K562 (cell line): Measurements from ENCODE around the gene EXOC4. TPM values are rescaled to one million over a fixed set of nuclear protein-coding genes. Genes with fewer than 3 reads are reported as not detected.

Experiments
- DMBX1 ChIP-seq: fragments of 250-450 bp; sonication (Bioruptor Pico); IDR thresholded peaks from 2 replicates; pipeline ENCODE4 v1.8.0; 2022; ENCODE audit warnings: inconsistent platforms, mild to moderate bottlenecking, moderate library complexity, borderline replicate concordance
- FOXP1 ChIP-seq: sonication (generic); formaldehyde crosslinking; IDR thresholded peaks from 2 replicates; pipeline ENCODE4 v1.8.0; 2022; ENCODE audit warnings: mild to moderate bottlenecking, missing genetic modification reagents
- KDM4B ChIP-seq, 2 experiments: fragments of 450-650 bp in 1 of 2; sonication (generic) in 1 of 2; IDR thresholded peaks; 2 replicates each; pipeline ENCODE4 v1.6.1; 2016 to 2017; ENCODE audit warnings: borderline replicate concordance in 2 of 2, antibody characterized with exemption in 1 of 2, low read depth in 1 of 2, mild to moderate bottlenecking in 1 of 2
- MCM2 ChIP-seq: fragments of 450-650 bp; IDR thresholded peaks from 2 replicates; pipeline ENCODE4 v1.6.1; 2017; ENCODE audit warnings: low read depth, mild to moderate bottlenecking
- NCOA4 ChIP-seq: fragments of 450-650 bp; IDR thresholded peaks from 2 replicates; pipeline ENCODE4 v1.6.1; 2018; ENCODE audit warnings: mild to moderate bottlenecking; ENCODE audit not compliant: partially characterized antibody
- OTX1 ChIP-seq: fragments of 450-650 bp; formaldehyde crosslinking; IDR thresholded peaks from 2 replicates; pipeline ENCODE4 v1.4.0; 2022; ENCODE audit warnings: mild to moderate bottlenecking
- RAD51 ChIP-seq: fragments of 450-650 bp; IDR thresholded peaks from 2 replicates; pipeline ENCODE4 v1.7.1; 2016; ENCODE audit warnings: low read depth, mild to moderate bottlenecking, borderline replicate concordance
- SOX6 ChIP-seq: fragments of 450-650 bp; IDR thresholded peaks from 2 replicates; pipeline ENCODE4 v1.6.1; 2014; ENCODE audit warnings: mild to moderate bottlenecking
- SUPT5H ChIP-seq: fragments of 450-650 bp; IDR thresholded peaks from 2 replicates; pipeline ENCODE4 v1.6.1; 2016
- U2AF1 ChIP-seq: fragments of 200-400 bp; formaldehyde crosslinking; optimal IDR thresholded peaks from 2 replicates; pipeline ENCODE3; 2017; ENCODE audit warnings: mild to moderate bottlenecking, low read depth, low read length, moderate library complexity
- ZBTB1 ChIP-seq: sonication (generic); formaldehyde crosslinking; IDR thresholded peaks from 2 replicates; pipeline ENCODE4 v1.8.1; 2023; ENCODE audit warnings: missing genetic modification reagents, low read depth, mild to moderate bottlenecking, borderline replicate concordance
- ZFPM2 ChIP-seq: fragments of 250-450 bp; sonication (Bioruptor Pico); IDR thresholded peaks from 2 replicates; pipeline ENCODE4 v1.5.1; 2022; ENCODE audit warnings: mild to moderate bottlenecking
- ZNF175 ChIP-seq: fragments of 200-800 bp; sonication (Bioruptor generic); IDR thresholded peaks from 2 replicates; pipeline ENCODE4 v1.6.1; 2016; ENCODE audit warnings: low read depth, mild to moderate bottlenecking, missing genetic modification characterization, missing compliant biosample characterization
- ZNF224 ChIP-seq: sonication (generic); formaldehyde crosslinking; IDR thresholded peaks from 2 replicates; pipeline ENCODE4 v1.8.0; 2022; ENCODE audit warnings: mild to moderate bottlenecking, missing genetic modification reagents
- ZNF311 ChIP-seq: fragments of 250-450 bp; sonication (Bioruptor Pico); IDR thresholded peaks from 2 replicates; pipeline ENCODE4 v1.4.0; 2020; ENCODE audit warnings: mild to moderate bottlenecking, moderate library complexity
- ZNF717 ChIP-seq: fragments of 250-450 bp; sonication (Bioruptor Pico); IDR thresholded peaks from 2 replicates; pipeline ENCODE4 v1.5.0; 2021
- polyA plus RNA-seq, 8 experiments: library from polyadenylated mRNA; depleted of rRNA in 4 of 8; stranded (reverse) in 5 of 8; unstranded in 3 of 8; fragments of >200 nt; fragmentation: Nextera tagmentation in 2 of 8; fragmentation: Illumina TruSeq in 1 of 8; extraction: Ambion mirVana in 2 of 8; extraction: Trizol in 1 of 8; gene quantifications; 2 replicates each; pipeline versions ENCODE4 v1.2.1 to v1.2.3, GENCODE V29; 2011 to 2014; ENCODE audit warnings: inconsistent platforms in 1 of 8, missing spikeins in 1 of 8
- total RNA-seq, 7 experiments: library from RNA; depleted of rRNA in 6 of 7; stranded (reverse); fragments of >200 nt in 6 of 7; fragmentation: Illumina TruSeq in 2 of 7; extraction: Trizol in 2 of 7; gene quantifications; 2 replicates each; pipeline versions ENCODE4 v1.2.1 to v1.2.3, GENCODE V29; 2011 to 2021; ENCODE audit warnings: low replicate concordance in 1 of 7
- TF ChIP-seq, protein P1 (sequence below): sonication (generic); formaldehyde crosslinking; IDR thresholded peaks from 2 replicates; pipeline ENCODE4 v1.8.1; 2023; ENCODE audit warnings: mild to moderate bottlenecking, missing genetic modification reagents, moderate library complexity
- TF ChIP-seq, protein P2 (sequence below): fragments of 250-450 bp; sonication (Bioruptor Pico); IDR thresholded peaks from 2 replicates; pipeline ENCODE4 v1.4.0; 2020; ENCODE audit warnings: mild to moderate bottlenecking, moderate library complexity, borderline replicate concordance
- TF ChIP-seq, protein P3 (sequence below): sonication (generic); formaldehyde crosslinking; IDR thresholded peaks from 2 replicates; pipeline ENCODE4 v1.8.0; 2022; ENCODE audit warnings: mild to moderate bottlenecking, missing genetic modification reagents, borderline replicate concordance
- TF ChIP-seq, protein P4 (sequence below): fragments of 150-350 bp; conservative IDR thresholded peaks from 2 replicates; pipeline ENCODE4 v1.6.1; 2014; ENCODE audit warnings: low read length

Gene EXOC4
- total and polyA plus RNA-seq, 9 of the 15 experiments (the other 6 are each of a cell fraction or from before 2014, with no cell fraction given) = 18.5 to 73.1 (median 46.6) TPM

DNA sequence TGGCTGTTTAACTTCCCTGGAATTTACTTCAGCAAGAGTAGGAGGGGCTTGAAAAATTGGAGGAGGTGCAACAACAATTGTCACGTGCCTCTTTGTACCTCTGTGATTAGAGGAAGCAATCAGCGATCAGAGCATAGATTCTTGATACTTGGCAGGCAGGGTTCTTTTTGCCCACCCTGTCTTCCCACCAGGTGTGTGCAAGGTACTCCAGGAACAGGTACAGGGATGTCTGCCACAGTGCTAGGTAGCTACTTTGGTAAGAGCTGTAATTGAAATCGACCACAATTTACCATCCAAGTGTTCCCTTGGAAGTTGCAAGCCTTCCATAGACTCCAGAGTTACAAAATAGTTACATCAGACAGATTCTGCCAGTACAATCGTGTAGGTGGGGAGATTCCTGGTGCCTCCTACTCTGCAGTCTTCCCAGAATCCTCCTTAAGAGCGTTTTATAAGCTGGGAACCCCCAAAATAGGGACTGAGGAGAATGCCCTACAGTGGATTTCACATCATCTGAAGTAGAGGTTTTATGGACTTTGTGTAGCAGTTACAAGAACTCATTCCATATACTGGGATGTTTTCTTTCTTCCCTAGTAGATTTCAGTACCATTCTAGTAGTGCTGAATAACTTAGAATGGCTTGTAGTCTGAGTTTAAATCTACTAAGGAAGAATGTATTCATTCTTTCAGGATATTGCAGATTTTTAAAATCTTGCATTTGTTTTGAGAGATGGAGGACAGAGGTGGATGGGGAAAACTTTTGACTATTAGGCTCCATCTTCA is 101.9 kb downstream of the EXOC4 start (continued):
- TF ChIP-seq ZFPM2 (no peak), SUPT5H (no peak), SOX6 (peak; percentile 82), DMBX1 (CRISPR knock-in tag) (no peak), MCM2 (no peak), NCOA4 (no peak), RAD51 (peak; percentile 89), ZNF175 (0 out of 2 replicates have a peak, but pooled peaks have one; percentile 42), ZNF717 (CRISPR knock-in tag) (no peak), ZBTB1 (CRISPR knock-in tag) (no peak), KDM4B (IDR thresholded peaks at IDR 0.05; ENCODE audit: borderline replicate concordance in 2 of 2, low read depth in 1 of 2) (no peak), U2AF1 (no peak), ZNF224 (CRISPR knock-in tag) (no peak), OTX1 (no peak), FOXP1 (CRISPR knock-in tag) (no peak), ZNF311 (no peak)
- TF ChIP-seq, protein P1, sequence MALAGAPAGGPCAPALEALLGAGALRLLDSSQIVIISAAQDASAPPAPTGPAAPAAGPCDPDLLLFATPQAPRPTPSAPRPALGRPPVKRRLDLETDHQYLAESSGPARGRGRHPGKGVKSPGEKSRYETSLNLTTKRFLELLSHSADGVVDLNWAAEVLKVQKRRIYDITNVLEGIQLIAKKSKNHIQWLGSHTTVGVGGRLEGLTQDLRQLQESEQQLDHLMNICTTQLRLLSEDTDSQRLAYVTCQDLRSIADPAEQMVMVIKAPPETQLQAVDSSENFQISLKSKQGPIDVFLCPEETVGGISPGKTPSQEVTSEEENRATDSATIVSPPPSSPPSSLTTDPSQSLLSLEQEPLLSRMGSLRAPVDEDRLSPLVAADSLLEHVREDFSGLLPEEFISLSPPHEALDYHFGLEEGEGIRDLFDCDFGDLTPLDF (CRISPR knock-in tag) = no peak
- TF ChIP-seq, protein P2, sequence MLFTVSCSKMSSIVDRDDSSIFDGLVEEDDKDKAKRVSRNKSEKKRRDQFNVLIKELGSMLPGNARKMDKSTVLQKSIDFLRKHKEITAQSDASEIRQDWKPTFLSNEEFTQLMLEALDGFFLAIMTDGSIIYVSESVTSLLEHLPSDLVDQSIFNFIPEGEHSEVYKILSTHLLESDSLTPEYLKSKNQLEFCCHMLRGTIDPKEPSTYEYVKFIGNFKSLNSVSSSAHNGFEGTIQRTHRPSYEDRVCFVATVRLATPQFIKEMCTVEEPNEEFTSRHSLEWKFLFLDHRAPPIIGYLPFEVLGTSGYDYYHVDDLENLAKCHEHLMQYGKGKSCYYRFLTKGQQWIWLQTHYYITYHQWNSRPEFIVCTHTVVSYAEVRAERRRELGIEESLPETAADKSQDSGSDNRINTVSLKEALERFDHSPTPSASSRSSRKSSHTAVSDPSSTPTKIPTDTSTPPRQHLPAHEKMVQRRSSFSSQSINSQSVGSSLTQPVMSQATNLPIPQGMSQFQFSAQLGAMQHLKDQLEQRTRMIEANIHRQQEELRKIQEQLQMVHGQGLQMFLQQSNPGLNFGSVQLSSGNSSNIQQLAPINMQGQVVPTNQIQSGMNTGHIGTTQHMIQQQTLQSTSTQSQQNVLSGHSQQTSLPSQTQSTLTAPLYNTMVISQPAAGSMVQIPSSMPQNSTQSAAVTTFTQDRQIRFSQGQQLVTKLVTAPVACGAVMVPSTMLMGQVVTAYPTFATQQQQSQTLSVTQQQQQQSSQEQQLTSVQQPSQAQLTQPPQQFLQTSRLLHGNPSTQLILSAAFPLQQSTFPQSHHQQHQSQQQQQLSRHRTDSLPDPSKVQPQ (CRISPR knock-in tag) = no peak
- TF ChIP-seq, protein P3, sequence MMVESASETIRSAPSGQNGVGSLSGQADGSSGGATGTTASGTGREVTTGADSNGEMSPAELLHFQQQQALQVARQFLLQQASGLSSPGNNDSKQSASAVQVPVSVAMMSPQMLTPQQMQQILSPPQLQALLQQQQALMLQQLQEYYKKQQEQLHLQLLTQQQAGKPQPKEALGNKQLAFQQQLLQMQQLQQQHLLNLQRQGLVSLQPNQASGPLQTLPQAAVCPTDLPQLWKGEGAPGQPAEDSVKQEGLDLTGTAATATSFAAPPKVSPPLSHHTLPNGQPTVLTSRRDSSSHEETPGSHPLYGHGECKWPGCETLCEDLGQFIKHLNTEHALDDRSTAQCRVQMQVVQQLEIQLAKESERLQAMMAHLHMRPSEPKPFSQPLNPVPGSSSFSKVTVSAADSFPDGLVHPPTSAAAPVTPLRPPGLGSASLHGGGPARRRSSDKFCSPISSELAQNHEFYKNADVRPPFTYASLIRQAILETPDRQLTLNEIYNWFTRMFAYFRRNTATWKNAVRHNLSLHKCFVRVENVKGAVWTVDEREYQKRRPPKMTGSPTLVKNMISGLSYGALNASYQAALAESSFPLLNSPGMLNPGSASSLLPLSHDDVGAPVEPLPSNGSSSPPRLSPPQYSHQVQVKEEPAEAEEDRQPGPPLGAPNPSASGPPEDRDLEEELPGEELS (CRISPR knock-in tag) = no peak
- TF ChIP-seq, protein P4, sequence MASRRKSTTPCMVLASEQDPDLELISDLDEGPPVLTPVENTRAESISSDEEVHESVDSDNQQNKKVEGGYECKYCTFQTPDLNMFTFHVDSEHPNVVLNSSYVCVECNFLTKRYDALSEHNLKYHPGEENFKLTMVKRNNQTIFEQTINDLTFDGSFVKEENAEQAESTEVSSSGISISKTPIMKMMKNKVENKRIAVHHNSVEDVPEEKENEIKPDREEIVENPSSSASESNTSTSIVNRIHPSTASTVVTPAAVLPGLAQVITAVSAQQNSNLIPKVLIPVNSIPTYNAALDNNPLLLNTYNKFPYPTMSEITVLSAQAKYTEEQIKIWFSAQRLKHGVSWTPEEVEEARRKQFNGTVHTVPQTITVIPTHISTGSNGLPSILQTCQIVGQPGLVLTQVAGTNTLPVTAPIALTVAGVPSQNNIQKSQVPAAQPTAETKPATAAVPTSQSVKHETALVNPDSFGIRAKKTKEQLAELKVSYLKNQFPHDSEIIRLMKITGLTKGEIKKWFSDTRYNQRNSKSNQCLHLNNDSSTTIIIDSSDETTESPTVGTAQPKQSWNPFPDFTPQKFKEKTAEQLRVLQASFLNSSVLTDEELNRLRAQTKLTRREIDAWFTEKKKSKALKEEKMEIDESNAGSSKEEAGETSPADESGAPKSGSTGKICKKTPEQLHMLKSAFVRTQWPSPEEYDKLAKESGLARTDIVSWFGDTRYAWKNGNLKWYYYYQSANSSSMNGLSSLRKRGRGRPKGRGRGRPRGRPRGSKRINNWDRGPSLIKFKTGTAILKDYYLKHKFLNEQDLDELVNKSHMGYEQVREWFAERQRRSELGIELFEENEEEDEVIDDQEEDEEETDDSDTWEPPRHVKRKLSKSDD = no peak
